SU-DHL-6 (cell line): ENCODE results near the gene AP3S1.
"Not testable (repeated sequence)": the region's sequence is repeated elsewhere in the genome, so short reads cannot be mapped to it uniquely, and the experiment has no call there.

Source experiments
- H2AFZ ChIP-seq: fragments of 200-600 bp; sonication (generic); 2 replicates; pipeline ENCODE4 v1.6.1; 2014; ENCODE audit warnings: low read depth, mild to moderate bottlenecking, moderate library complexity, mixed read lengths, antibody characterized with exemption, low read length; ENCODE audit not compliant: severe bottlenecking
- H3F3A ChIP-seq: fragments of 200-600 bp; shearing (Covaris generic); 2 replicates; pipeline ENCODE4 v1.6.0; 2016; ENCODE audit warnings: antibody characterized with exemption, mild to moderate bottlenecking; ENCODE audit not compliant: insufficient read depth
- H3K27ac ChIP-seq: fragments of 200-600 bp; sonication (generic); 2 replicates; pipeline ENCODE4 v1.5.1; 2016; ENCODE audit warnings: low read depth, mild to moderate bottlenecking, low read length, moderate library complexity, mixed read lengths
- H3K27me3 ChIP-seq: fragments of 200-600 bp; sonication (generic), shearing (Covaris generic); 2 replicates; pipeline ENCODE4 v1.6.0; 2014; ENCODE audit warnings: mild to moderate bottlenecking, low read length
- H3K36me3 ChIP-seq: fragments of 200-600 bp; sonication (generic); 2 replicates; pipeline ENCODE4 v1.6.1; 2014; ENCODE audit warnings: mild to moderate bottlenecking, low read length, mixed read lengths
- H3K4me2 ChIP-seq: fragments of 300-600, 200-600 bp; shearing (Covaris generic), sonication (generic); 2 replicates; pipeline ENCODE4 v1.6.0; 2014; ENCODE audit warnings: low read length, low read depth, mild to moderate bottlenecking; ENCODE audit not compliant: poor library complexity, severe bottlenecking
- H3K4me3 ChIP-seq: fragments of 200-600 bp; sonication (generic); 2 replicates; pipeline ENCODE4 v1.5.1; 2014; ENCODE audit warnings: antibody characterized with exemption, low read length, mild to moderate bottlenecking, mixed read lengths; ENCODE audit not compliant: insufficient read depth, poor library complexity, severe bottlenecking
- H3K79me2 ChIP-seq: fragments of 200-600 bp; sonication (generic); 2 replicates; pipeline ENCODE4 v1.6.1; 2014; ENCODE audit warnings: mild to moderate bottlenecking, low read length, moderate library complexity; ENCODE audit not compliant: insufficient read depth
- H3K9ac ChIP-seq: fragments of 200-600 bp; sonication (generic); 2 replicates; pipeline ENCODE4 v1.7.0; 2014; ENCODE audit warnings: mild to moderate bottlenecking, low read length
- H3K9me2 ChIP-seq: fragments of 200-600 bp; sonication (generic); replicated peaks from 2 replicates; pipeline ENCODE4 v1.6.1; 2014; ENCODE audit warnings: low read length; ENCODE audit not compliant: insufficient read depth
- H3K9me3 ChIP-seq: fragments of 200-600 bp; sonication (generic); 2 replicates; pipeline ENCODE4 v1.6.1; 2014; ENCODE audit warnings: low read length, mixed read lengths; ENCODE audit not compliant: insufficient read depth
- H4K20me1 ChIP-seq: fragments of 200-600 bp; sonication (generic); 2 replicates; pipeline ENCODE4 v1.6.1; 2014; ENCODE audit warnings: low read depth, mild to moderate bottlenecking, antibody characterized with exemption, low read length, moderate library complexity, mixed read lengths
- EZH2phosphoT487 ChIP-seq: fragments of 200-600 bp; sonication (generic), shearing (Covaris generic); conservative IDR thresholded peaks from 2 replicates; pipeline ENCODE4 v1.6.1; 2018; ENCODE audit warnings: mild to moderate bottlenecking, antibody characterized with exemption, low read length, moderate library complexity, mixed read lengths
- TF ChIP-seq, protein P1 (sequence below): fragments of 200-600 bp; sonication (generic); IDR thresholded peaks from one replicate; pipeline ENCODE4 v1.5.1; 2017; ENCODE audit warnings: antibody characterized with exemption, mild to moderate bottlenecking, low read length, moderate library complexity; ENCODE audit not compliant: insufficient read depth, poor library complexity, severe bottlenecking

The AP3S1 gene

DNA sequence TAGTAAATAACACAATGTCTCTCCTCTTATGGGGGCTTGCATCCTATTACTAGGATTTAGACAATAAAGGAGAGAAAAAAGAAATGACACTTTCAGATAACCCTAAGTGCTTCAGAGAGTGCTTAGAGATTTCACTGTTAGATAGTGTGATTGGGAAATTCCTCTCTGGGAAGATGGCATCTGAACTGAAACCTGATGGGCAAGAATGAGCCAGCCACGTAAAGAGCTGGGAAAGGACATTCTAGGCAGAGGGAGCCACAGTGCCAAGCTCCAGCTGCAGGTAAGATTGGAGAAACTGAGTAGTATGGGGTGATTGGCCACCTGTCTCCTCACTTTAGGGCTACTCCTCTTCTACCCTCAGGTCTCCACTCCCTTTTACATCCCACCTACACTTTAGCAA is 39.8 kb upstream of the AP3S1 start:
- H2AFZ ChIP-seq = no peak overlapping the region
- TF ChIP-seq, protein P1, sequence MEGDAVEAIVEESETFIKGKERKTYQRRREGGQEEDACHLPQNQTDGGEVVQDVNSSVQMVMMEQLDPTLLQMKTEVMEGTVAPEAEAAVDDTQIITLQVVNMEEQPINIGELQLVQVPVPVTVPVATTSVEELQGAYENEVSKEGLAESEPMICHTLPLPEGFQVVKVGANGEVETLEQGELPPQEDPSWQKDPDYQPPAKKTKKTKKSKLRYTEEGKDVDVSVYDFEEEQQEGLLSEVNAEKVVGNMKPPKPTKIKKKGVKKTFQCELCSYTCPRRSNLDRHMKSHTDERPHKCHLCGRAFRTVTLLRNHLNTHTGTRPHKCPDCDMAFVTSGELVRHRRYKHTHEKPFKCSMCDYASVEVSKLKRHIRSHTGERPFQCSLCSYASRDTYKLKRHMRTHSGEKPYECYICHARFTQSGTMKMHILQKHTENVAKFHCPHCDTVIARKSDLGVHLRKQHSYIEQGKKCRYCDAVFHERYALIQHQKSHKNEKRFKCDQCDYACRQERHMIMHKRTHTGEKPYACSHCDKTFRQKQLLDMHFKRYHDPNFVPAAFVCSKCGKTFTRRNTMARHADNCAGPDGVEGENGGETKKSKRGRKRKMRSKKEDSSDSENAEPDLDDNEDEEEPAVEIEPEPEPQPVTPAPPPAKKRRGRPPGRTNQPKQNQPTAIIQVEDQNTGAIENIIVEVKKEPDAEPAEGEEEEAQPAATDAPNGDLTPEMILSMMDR = no peak
- TF ChIP-seq EZH2phosphoT487 = no peak
- H3K4me3 ChIP-seq = no peak overlapping the region
- no peak overlapping the region for H3K4me2 ChIP-seq
- no peaks in the 10 kb centered on the region for H3K9me3 ChIP-seq
- no peak overlapping the region for H3K9ac ChIP-seq
- H3F3A ChIP-seq = no peaks in the 10 kb centered on the region
- H3K27ac ChIP-seq = no peak overlapping the region
- no peaks in the 10 kb centered on the region for H3K36me3 ChIP-seq
- no peaks in the 10 kb centered on the region for H3K79me2 ChIP-seq
- no peaks in the 10 kb centered on the region for H3K9me2 ChIP-seq
- H3K27me3 ChIP-seq = no peaks in the 10 kb centered on the region
- no peaks in the 10 kb centered on the region for H4K20me1 ChIP-seq

DNA sequence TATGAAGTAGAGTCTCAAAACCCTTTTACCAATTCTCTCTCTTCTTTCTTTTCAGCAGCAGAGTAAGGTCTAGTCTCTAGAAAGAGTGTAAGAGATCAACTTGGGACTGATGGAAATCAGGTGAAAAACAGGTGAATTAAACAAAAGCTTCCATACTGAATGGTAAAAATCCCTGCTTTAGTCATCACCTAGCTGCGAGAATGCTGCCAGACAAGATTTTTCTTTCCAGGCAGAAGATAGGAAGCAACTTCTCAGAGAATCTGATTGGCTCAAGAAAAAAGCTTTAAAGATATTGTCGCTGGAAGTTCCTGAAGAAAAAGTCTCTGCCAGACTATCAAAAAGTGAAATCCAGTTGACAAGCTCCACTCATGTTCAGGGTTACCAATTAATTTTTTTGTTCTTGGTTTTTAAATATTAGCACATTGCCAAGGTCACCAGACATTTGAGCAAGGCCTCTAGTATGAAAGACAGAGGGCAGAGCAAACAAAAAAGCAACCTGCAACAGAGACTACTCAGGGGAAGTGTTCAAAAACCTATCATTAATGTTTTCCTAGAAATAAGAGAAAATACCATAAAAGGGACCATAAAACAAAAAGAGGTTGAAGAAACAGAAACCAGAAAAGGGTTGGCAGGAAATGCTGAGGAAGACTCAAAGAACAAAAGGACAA is 34.6 kb upstream of the AP3S1 start:
- Histone ChIP-seq H3K4me3 (no peak overlapping the region), H3K9me2 (no peaks in the 10 kb centered on the region), H3K27ac (no peak overlapping the region), H3K36me3 (no peaks in the 10 kb centered on the region), H2AFZ (no peak overlapping the region), H4K20me1 (no peaks in the 10 kb centered on the region), H3K4me2 (no peak overlapping the region), H3K27me3 (no peaks in the 10 kb centered on the region), H3K9me3 (no peaks in the 10 kb centered on the region), H3K9ac (no peak overlapping the region), H3F3A (no peaks in the 10 kb centered on the region), H3K79me2 (no peaks in the 10 kb centered on the region)
- no peak for TF ChIP-seq EZH2phosphoT487
- TF ChIP-seq, protein P1 = no peak

DNA sequence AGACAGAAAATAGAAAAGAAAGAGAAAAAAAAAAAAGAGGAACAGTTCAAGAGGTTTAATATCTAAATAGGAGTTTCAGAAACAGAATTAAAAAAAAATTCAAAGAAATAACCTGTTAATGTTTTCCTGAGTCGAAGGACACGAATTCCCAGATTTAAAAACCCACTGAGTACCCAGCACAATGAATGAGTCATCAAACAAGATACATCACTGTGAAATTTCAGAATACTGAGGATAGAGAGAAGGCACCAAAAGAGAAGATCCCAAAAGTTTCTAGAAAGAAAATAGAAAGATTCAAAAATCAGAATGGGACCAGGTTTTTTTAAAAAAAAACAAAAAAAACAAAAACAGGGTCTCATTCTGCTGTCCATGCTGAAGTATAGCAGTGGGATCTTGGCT is 34.1 kb upstream of the AP3S1 start:
- no peaks in the 10 kb centered on the region for H3K9me2 ChIP-seq
- H3K36me3 ChIP-seq = no peaks in the 10 kb centered on the region
- H3K9ac ChIP-seq = no peak overlapping the region
- no peaks in the 10 kb centered on the region for H4K20me1 ChIP-seq
- no peak for TF ChIP-seq EZH2phosphoT487
- TF ChIP-seq, protein P1 = no peak
- H3K79me2 ChIP-seq = no peaks in the 10 kb centered on the region
- no peak overlapping the region for H2AFZ ChIP-seq
- no peaks in the 10 kb centered on the region for H3F3A ChIP-seq
- no peak overlapping the region for H3K27ac ChIP-seq
- no peaks in the 10 kb centered on the region for H3K9me3 ChIP-seq
- H3K4me2 ChIP-seq = no peak overlapping the region
- H3K27me3 ChIP-seq = no peaks in the 10 kb centered on the region
- no peak overlapping the region for H3K4me3 ChIP-seq

DNA sequence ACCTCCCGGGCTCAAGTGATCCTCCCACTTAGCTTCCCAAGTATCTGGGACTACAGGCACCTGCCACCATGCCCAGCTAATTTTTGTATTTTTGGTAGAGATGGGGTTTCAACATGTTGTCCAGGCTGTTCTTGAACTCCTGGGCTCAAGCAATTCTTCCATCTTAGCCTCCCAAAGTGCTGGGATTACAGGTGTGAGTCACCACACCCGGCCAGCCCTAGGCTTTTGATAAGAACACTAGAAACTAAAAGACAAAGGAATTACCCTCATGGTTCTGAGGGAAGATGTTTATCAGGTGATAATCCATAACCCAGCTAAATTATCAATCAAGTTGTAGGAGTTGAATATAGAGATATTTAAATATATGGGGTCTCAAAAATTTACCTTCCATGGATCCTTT is 33.7 kb upstream of the AP3S1 start:
- H2AFZ ChIP-seq, H4K20me1 ChIP-seq, H3F3A ChIP-seq, H3K27me3 ChIP-seq, H3K9me2 ChIP-seq, H3K4me3 ChIP-seq, H3K79me2 ChIP-seq, H3K9me3 ChIP-seq, H3K9ac ChIP-seq, H3K4me2 ChIP-seq, H3K36me3 ChIP-seq, H3K27ac ChIP-seq: not testable (repeated sequence)
